Stimulated activated CD4-positive, alpha-beta T cell treated with anti-CD3 and anti-CD28 coated beads, Interleukin-1b, Interleukin-23, amount 100 ng/mL, for 24 hours (primary cell): ENCODE results near the gene BTBD2.

Experiments used
- DNase-seq, 4 experiments: peaks; one replicate each; pipeline ENCODE4 v3.0.0-alpha.2; 2020; ENCODE audit warnings: low read depth in 4 of 4, low spot score in 1 of 4

BTBD2 gene

DNA sequence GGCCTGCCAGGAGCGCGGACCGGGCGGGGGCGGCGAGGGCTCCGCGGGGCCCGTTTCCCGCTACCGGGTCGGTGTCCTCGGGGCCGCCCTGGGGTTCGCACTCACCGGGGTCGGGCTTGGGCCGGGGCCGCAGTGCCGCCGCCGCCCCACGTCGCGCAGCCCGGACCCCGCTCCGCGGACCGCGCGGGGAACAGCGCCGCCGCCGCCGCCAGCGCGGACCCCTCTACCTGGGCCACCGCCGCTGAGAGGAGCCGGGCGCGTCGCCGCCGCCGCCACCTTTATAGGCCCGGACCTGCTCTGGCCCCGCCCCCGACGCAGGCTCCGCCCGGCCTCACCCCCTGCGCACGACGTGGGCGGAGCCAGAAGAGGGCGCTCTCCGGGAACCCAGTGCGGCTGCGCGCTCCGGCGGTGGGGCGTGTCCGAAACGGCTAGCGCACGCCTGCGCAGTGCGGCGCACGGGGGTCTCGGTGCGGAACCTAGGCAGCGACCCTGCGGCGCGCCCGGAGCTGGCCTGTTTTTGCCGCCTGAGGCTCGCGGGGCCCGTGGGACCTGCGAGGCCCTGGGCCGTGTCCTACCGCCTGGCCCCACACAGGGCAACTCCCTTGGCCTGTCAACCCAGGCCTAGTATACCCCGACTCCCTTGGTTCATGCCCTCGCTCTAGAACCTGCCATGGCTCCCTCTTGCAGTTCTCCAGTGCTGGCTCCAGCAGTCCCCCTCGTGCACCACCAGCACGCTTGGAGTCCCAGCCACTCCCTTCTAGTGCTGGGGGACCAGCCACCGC, 35.7 kb upstream of the BTBD2 start, which contains the start of gene MKNK2:
TSS of gene MKNK2 (minus strand) at position 254 of the 782 bp plus-strand sequence. CDS start 393 bp downstream, outside the sequence.
- peak; percentile 90 to 98 (median 94) for DNase-seq

DNA sequence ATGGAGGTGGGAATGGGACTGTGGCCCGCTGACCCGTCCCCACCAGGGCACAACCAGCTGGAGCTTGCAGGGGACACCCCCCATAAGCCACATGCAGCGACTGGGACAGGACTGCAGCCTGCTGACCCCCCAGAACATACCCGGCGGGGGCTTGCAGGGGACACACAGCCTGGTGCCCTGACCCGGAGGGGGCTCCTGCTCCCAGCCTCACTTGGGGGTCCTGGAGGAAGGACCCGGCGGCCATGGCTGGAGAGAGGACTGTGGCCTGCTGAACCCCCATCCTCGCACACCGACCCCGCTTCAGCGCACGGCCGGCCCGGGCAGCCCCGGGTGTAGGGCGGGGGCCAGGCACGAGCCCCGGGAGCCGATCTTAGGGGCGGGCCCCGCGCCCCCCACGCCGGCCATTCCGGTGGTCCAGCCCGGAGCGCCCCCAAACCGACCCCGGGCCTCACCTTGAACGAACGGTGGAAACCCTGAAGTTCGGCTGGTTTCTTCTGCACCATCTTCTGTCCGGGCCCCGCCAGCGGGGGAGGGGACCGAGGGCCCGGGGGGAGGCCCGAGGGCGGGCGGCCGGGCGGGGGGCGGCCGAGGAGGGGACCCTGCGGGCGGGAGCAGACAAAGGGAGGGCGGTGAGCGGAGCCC, 35.0 kb upstream of the BTBD2 start:
- DNase-seq = no peak

DNA sequence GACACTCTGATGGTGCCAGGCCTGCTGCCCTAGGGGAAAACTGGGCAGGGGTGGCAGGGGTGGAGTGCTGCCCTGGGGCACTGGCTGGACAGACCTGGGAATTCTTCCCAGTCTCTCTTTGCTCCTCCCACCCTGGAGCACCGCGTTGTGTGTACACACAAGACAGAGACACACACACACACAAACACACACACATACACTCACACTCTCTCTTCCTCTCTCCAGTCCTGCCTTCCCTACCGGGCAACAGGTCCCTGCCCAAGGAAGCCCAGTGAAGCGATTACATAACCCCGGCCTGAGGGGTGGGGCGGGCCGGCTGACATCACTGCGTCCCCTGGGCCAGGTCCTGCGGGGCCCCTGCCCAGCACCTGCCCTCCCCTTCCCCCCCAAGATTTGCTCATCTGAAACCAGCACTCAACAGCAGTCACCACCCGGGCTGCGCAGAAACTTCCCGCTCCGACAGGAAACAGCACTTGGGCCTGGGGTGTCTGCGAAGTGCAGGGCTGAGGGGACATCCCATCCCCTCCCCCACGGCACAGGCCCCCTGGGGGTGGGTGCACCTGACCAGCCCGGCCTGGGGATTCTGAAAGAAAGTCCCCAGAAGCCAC, 34.3 kb upstream of the BTBD2 start:
- no peak for DNase-seq

DNA sequence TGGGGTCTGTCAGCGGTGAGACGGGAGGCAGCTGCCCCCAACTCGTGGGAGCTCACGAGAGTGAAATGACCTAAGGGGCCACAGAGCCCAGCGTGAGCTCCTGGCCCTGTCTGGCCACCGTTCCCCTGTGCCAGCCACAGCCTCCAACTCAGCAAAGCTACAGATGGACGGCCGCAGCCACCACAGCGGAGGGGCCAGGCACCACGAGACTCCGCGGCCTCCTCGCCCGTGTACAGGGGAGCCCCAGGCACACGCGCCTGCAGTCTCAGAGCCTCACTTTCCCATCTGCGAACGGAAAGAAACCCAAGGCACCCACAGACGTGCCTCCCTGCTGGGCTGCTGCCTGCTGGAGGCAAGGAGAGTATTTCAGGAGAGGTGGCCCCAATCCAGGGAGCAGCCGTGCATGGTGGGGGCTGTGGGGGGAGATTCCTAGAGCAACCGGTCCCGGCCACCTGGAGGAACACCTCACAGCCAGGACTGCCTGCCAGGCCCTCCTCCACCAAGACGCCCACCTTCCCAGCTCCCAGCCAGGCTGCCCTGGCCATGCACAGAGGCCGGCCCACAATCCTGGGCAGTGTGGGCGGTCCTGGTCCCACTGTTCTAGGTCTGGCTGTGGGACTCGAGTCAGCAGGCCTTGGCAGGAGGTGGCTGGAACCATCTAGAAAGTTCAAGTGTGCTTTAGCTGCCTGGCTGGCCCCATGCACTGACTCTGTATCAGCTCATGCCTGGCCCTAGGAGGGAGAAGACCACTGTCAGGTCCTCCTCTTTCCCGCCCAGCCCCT, 33.6 kb upstream of the BTBD2 start:
- no peak for DNase-seq

DNA sequence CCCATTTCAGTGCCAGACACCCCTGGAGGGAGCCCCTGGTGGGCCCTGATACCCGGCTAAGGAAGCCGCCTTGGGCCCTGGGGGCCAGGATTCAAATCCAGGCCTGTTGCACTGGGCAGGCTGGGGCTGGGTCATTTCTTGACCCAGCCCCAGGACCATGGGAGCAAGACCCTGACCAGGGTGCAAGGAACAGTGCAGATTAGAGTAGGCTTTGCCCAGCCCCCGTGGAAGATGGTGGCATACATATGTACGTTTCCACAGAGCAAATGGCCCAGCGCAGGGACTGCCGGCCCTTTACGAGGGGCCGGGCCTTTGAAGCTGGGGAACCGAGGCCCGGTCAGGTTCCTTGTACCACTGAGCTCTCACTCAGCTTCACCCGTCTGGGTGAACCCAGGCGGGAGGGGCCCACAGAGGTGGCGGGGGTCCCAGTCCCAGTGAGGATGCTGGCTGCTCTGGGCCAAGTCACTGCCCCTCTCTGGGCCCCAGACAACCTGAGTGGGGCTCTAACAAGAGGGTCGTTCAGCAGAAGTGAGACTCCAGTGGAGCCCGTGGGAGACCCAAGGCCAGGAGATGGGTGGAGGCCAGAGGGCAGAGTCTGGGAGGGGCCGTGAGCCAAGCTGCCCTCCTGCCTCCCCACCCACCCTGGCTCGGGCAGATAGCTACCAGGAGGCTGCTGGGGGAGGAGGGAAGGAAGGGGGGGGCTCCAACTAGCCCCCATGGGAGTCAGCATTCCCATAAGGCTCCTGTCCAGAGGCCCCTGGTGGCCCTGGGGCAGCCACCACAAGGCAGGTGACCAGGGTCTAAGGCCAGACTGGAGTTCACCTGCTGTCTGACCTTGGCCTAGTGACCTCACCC, 32.8 kb upstream of the BTBD2 start:
- DNase-seq = no peak

DNA sequence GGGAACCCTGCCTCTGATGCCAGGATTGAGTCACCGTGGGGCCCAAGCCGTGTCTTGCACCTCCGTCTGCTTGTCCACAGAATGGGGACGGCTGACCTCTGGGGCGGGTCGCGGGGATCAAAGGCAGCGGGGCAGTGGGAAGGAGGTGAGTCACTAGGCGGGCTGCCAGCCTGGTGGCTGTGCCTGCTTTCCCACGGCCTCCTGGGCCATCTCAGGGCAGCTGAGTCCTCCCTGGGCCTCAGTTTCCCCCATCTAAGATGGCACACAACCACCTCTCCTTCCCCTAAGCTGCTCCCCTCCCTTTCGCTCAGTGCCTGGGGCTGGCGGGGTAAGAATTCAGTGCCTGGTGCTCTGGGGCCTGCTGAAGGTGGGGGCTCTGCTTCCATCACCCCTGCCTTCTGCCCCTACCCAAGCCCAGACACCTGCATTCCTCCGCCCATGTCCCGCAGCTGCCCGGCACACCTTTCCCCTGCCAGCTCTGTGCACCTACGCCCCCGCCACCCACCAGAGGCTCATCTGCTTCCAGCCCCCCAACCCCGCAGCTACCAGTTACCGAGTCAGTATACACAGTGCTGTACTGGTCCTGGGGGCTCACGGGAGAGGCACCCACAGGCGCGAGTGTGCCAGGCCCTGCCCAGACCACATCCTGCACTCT, 32.1 kb upstream of the BTBD2 start:
- no peak for DNase-seq

DNA sequence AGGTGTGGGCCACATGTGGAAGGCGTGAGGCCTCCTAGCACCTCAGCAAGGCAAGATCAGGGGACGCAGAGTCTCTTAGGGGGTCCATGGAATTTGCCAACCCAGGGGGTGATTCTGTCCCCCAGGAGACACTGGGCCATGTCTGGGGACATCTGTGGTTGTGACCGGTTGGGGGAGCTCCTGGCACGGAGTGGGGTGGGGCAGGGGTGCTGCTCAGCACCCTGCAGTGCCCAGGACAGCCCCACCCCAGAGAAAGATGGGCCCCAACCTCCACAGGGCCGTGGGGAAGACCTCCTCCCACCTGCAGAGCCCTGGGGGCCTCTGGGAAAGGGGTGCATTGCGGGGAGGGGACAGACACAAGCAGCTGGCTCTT, 31.5 kb upstream of the BTBD2 start:
- no peak for DNase-seq

DNA sequence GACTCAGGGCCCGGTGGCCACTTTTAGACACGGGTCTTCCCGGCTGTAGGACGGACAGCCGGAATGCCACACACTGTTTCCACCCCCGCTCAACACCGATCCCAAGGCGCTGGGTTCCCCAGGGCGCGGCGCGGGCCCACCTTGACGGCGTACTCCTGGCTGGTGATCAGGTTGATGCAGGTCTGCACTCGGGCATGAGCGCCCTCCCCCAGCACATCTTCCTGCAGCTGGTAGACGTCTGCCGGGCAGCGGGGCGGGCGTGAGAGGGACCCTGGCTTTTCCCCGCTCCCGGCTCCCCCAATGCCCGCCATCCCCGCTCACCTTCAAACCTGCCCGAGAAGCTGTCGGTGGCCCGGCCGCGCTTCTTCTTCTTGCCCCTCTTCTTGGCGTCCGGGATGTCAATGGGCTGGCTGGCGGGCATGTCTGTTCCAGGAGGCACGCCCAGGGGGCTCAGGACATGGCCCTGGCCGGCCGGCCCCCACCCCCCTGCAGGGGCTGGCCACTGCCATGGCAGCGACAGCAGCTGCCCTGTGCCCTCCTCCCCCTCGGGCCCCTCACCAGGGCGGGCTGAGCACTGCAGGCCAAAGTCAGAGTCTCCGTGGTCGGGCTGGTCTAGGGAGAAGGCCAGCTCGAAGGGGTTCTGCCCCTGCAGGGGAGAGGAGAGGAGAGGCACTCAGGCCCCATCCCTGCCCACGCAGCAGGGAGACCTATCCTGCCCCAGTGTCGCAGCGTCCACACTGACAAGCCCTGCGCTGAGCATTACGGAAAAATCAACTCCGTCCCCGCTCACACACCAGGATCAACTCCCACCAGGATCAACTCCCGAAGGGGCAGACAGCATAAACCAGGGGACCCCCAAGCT, 30.8 kb upstream of the BTBD2 start:
- DNase-seq = no peak

DNA sequence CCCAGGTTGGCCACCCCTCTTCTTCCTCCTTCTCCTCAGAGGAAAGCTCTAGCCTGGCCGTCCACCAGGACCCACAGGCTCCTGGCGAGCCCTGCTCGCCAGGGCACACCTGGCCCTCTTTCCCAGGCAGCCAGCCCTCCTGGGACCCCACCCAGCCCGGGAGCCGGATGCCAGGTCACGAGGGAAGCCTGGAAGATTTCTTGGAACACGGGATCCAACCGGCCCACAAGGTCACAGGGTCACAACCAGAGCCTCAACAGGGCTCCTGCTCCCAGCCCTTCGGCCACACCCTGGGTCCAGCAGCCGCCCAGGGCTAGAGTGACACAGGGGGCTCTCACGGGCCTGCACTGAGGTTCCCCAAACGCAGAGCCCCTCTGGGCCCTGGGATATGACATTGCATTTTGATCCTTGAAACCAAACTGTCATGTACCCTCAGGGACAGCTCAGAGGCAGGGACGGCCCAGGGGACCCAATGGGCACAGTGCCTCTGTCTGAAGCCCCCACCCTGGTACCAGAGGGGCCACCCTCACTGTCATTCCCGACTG, 30.1 kb upstream of the BTBD2 start:
- no peak for DNase-seq

DNA sequence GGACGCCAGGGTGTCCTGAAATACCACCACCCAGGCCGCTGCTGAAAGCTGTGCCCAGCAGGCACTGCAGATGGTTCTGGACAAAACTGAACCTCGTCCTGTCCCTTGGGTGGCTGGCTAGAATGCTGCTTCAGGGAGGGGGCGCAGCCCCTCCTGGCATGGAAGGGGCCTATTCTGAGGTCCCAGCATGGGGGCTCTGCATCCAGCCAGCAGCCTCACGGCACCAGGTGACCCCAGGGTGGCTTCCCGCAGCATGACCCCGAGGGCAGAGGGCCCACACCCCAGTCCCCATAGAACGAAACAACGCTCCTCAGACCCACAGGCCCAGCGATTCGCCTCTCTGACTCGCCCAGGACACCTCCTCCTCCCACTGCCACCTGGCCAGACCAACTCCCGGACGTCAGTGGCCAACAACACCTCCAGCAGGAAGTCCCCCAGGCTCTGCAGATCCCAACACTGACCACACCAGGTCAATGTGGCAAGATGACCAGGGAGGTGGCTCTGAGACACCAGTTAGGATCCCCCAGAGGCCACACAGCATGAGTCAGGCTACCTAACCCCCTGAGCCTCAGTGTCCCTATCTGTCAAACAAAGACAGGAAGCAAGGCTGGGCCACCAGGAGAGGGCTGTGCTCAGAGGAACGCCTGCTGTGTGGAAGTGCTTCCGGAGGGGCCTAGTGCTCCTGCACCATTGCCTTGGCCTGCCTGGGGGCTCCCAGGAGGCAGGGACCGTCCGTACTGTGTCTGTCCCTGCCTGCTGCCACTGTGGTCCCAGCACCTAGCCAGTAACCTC, 29.4 kb upstream of the BTBD2 start:
- DNase-seq = no peak

DNA sequence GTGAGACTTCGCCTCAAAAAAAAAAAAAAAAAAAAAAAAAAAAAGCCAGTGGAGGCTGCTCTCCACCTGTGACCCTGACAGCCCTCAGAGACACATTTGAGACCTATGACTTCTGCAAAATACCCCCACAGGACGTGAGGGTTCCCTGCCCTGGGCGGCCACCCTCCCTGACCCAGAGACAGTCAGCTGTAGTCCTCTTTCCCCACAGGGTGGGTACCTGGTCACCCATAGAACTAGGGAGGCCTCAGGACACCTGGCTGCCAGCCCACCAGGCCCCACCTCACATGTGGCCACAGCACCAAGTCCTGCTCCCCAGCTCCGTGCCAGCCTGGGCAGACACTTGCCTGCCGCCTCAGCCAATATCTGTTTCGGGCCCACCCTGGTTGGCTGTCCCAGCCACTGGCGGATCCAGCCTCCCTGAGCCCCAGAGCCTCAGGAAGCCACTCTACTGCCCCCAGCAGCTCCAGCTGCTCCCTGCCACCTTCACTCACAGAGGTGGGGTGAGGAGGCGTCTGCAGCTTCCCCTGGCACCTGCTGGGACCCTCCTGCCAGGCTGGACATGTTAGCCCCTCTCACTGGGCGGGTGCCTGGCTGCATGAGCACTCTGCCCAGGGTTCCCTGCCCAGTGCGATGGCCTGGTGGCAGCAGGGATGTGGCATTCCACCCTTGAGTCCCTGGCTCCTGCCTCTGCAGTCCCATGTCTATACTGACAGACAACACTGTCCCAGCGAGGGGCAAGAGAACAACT, 28.6 kb upstream of the BTBD2 start:
- no peak for DNase-seq

DNA sequence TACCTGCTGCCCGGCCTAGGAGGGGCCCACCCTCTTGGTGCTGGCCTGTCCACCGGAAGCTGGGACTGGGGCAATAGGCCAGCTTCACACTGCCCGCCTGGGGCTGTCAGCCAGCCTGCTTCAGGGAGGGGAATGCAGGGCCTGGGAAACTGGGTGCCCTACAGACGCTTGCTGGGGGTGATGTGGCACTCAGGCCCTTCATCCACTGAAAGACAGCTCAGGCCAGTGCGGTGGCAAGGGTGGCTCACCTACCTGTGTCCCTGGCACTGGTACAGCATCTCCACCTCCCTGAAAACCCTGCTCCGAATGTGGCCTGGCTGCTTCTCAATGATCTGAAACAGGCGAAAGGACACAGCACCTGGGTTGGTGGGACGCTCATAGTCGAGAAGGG, 27.7 kb upstream of the BTBD2 start:
- DNase-seq = no peak

DNA sequence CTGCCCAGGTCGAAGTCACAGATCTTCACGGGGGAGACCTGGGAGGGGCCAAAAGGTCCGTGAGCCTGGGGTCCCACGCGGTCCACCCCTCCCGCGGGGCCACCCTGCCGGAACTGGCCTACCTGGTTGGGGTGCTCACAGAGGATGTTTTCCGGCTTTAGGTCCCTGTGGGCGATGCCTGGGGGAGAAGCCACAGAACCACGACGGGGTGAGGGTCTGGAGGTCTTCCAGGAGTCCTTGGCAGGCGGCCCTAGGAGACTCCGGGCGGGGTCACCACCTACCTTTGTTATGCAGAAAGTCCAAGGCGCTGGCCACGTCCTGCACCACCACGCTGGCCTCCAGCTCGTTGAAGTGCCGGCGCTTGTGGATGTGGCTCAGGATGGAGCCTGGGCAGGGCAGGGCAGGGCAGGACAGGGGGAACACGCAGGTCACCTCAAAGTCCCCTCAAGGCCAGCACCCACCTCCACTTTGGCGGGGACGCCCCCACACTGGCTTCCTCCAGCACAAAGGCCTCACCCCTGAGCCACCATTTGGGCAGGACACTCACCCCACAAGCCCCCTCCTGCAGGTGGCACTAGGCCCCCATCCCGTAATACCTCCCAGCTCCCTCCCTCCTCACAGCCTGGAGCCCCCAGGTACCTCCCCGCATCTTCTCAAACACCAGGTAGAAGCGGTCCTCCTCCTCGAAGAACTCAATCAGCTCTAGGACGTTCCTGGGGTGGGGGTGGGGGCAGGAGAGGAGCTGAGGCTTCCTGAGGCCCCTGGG, 27.2 kb upstream of the BTBD2 start:
- DNase-seq = no peak

DNA sequence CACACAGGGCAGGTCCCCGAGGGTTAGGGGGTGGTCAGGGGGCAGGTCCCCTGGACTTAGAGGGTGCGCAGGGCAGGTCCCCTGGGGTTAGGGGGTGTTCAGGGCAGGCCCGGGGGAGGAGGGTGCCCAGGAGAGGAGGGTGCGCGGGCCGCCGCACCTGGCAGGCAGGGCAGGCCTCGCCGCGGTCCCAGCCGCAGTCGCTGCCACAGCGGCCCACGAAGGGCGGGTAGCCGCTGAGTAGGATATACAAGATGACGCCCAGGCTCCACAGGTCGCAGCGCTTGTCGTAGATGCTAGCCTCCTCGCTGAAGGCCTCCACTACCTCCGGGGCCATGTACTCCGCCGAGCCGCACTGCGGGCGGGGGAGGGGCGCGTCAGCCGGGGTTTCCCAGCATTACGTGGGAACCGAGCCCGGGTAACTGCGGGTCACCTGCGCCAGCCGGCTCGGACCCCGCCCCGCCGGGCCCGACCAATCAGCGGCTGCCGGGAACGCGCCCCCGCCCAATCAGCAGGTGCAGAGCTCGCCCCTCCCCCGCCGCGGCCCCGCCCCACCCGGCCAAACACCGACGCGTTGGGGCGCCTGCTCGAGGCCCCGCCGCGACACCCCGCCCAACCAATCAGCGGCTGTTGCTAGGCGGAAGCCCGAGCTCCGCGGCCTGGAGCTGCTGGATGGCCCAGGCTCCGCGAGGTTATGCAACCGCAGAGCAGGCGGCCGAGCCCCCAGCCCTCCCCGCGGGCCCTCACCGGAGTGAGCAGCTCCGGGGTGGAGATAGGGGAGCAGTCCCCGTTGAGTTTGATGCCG, 26.4 kb upstream of the BTBD2 start:
- peak; percentile 96 to 100 (median 98) for DNase-seq

DNA sequence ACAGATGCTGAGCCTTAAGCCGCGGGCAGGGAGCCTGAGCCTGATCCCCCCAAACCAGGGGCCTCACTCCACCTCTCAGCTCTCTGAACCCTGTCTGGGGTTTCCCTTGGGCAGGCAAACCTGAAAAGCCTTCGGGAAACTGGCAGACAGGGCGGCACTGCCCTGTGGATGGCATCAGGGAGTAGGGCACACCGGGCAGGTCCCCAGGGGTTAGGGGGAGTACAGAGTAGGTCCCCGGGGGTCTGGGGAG, 25.8 kb upstream of the BTBD2 start:
- DNase-seq = no peak
